Endothelial cell of umbilical vein (primary cell): ENCODE results near the gene WSB2. TPM values are rescaled to one million over a fixed set of nuclear protein-coding genes. Genes with fewer than 3 reads are reported as not detected.

Experiments used
- BruUV-seq: library from RNA; stranded (reverse); fragments of 400-500 nt; replicated peaks from 2 replicates; lab custom pipeline; 2021; lab: Mats Ljungman, UMichigan
- CTCF ChIA-PET: fragments of 300-600, 350-600 bp; sonication (Branson Sonifier 250); formaldehyde crosslinking; loops from one replicate; lab custom pipeline; 2021; ENCODE audit warnings: antibody characterized with exemption, inconsistent platforms; lab: Charles Lee
- POLR2A ChIA-PET: fragments of 300-600, 350-600 bp; sonication (Branson Sonifier 250); formaldehyde crosslinking; loops from one replicate; lab custom pipeline; 2021; ENCODE audit warnings: antibody characterized with exemption, inconsistent platforms; lab: Charles Lee
- DNase-seq: peaks from one replicate; pipeline ENCODE4 v3.0.0-alpha.2; 2011; ENCODE audit warnings: low read depth, low spot score
- FAIRE-seq: peaks from 2 replicates; lab custom pipeline; 2011; peaks lifted over from hg19 to GRCh38; lab: Jason Lieb, UNC
- H2AFZ ChIP-seq: 2 replicates; pipeline ENCODE4 v1.6.0; 2012; ENCODE audit warnings: low read depth, low read length, control low read depth, inconsistent platforms
- H3K27ac ChIP-seq: 2 replicates; pipeline ENCODE4 v1.5.1; 2011; ENCODE audit warnings: low read depth, mild to moderate bottlenecking, control low read depth, low read length, moderate library complexity; ENCODE audit not compliant: insufficient read depth
- H3K27me3 ChIP-seq, 2 experiments: 2 replicates each; pipeline versions ENCODE4 v1.6.0 to v1.6.1; 2011; ENCODE audit warnings: low read length in 2 of 2, mixed read lengths in 1 of 2; ENCODE audit not compliant: control insufficient read depth in 2 of 2, insufficient read depth in 2 of 2
- H3K36me3 ChIP-seq, 2 experiments: 2 replicates in 1 of 2; 3 replicates in 1 of 2; pipeline ENCODE4 v1.5.1; 2011; ENCODE audit warnings: low read length in 2 of 2, mild to moderate bottlenecking in 1 of 2, moderate library complexity in 1 of 2; ENCODE audit not compliant: control insufficient read depth in 2 of 2, insufficient read depth in 2 of 2; ENCODE audit errors: extremely low read depth in 1 of 2
- H3K4me1 ChIP-seq: 3 replicates; pipeline ENCODE4 v1.5.1; 2011; ENCODE audit warnings: mild to moderate bottlenecking, low read length; ENCODE audit not compliant: control insufficient read depth, insufficient read depth; ENCODE audit errors: extremely low read depth
- H3K4me2 ChIP-seq: 2 replicates; pipeline ENCODE4 v1.6.1; 2011; ENCODE audit warnings: low read length, control low read depth, mixed read lengths; ENCODE audit not compliant: insufficient read depth
- H3K4me3 ChIP-seq, 3 experiments: fragments of 200-600 bp in 1 of 3; sonication (generic), shearing (Covaris generic) in 1 of 3; replicated peaks in 1 of 3; 2 replicates each; pipeline ENCODE4 v1.5.1; 2011 to 2016; ENCODE audit warnings: control low read depth in 3 of 3, low read length in 3 of 3, mild to moderate bottlenecking in 2 of 3, inconsistent platforms in 1 of 3, low read depth in 1 of 3, moderate library complexity in 1 of 3; ENCODE audit not compliant: insufficient read depth in 1 of 3
- H3K79me2 ChIP-seq: 2 replicates; pipeline ENCODE4 v1.6.0; 2012; ENCODE audit warnings: low read length, inconsistent platforms; ENCODE audit not compliant: control insufficient read depth, insufficient read depth
- H3K9ac ChIP-seq: replicated peaks from 2 replicates; pipeline ENCODE3; 2011; ENCODE audit warnings: low read length, control low read depth; ENCODE audit not compliant: insufficient read depth; ENCODE audit errors: extremely low read depth
- H3K9me1 ChIP-seq: replicated peaks from 3 replicates; pipeline ENCODE4 v1.6.0; 2011; ENCODE audit warnings: mild to moderate bottlenecking, low read length; ENCODE audit not compliant: control insufficient read depth, insufficient read depth; ENCODE audit errors: extremely low read depth
- H3K9me3 ChIP-seq: replicated peaks from 2 replicates; pipeline ENCODE4 v1.5.1; 2012; ENCODE audit warnings: low read length, inconsistent platforms; ENCODE audit not compliant: control insufficient read depth, insufficient read depth
- H4K20me1 ChIP-seq: replicated peaks from 2 replicates; pipeline ENCODE3; 2011; ENCODE audit warnings: mild to moderate bottlenecking, low read length; ENCODE audit not compliant: control insufficient read depth, insufficient read depth; ENCODE audit errors: extremely low read depth
- CTCF ChIP-seq, 2 donors: IDR thresholded peaks; 1 replicate in 1 of 2; 2 replicates in 1 of 2; pipeline ENCODE4 v1.5.1; 2011; ENCODE audit warnings: low read length in 2 of 2, mild to moderate bottlenecking in 2 of 2, moderate library complexity in 2 of 2, control low read depth in 1 of 2, inconsistent platforms in 1 of 2, low read depth in 1 of 2; ENCODE audit not compliant: insufficient read depth in 1 of 2; ENCODE audit errors: extremely low read depth in 1 of 2
- EZH2 ChIP-seq: IDR thresholded peaks from 2 replicates; pipeline ENCODE4 v1.6.1; 2012; ENCODE audit warnings: borderline replicate concordance, low read depth, mild to moderate bottlenecking, moderate library complexity, low read length, inconsistent platforms; ENCODE audit not compliant: severe bottlenecking
- FOS ChIP-seq: IDR thresholded peaks from 2 replicates; pipeline ENCODE4 v1.6.1; 2011; ENCODE audit warnings: mild to moderate bottlenecking, low read length, moderate library complexity, borderline replicate concordance; ENCODE audit not compliant: insufficient read depth
- GATA2 ChIP-seq: IDR thresholded peaks from 2 replicates; pipeline ENCODE4 v1.7.0; 2011; ENCODE audit warnings: low read depth, mild to moderate bottlenecking, moderate library complexity, mixed read lengths, low read length; ENCODE audit not compliant: insufficient read length, insufficient read depth
- JUN ChIP-seq: IDR thresholded peaks from 2 replicates; pipeline ENCODE4 v1.6.1; 2011; ENCODE audit warnings: borderline replicate concordance, low read depth; ENCODE audit not compliant: insufficient read length, insufficient read depth
- MAX ChIP-seq: IDR thresholded peaks from 2 replicates; pipeline ENCODE4 v1.6.1; 2011; ENCODE audit not compliant: insufficient read depth, insufficient read length
- MYC ChIP-seq: IDR thresholded peaks from one replicate; pipeline ENCODE4 v1.6.1; 2011; ENCODE audit warnings: mild to moderate bottlenecking, low read depth, low read length
- POLR2A ChIP-seq: IDR thresholded peaks from 2 replicates; pipeline ENCODE4 v1.6.1; 2012; ENCODE audit warnings: low read depth, mild to moderate bottlenecking, control low read depth, low read length
- POLR2AphosphoS5 ChIP-seq: IDR thresholded peaks from 2 replicates; pipeline ENCODE4 v1.6.1; 2012; ENCODE audit warnings: low read depth, mild to moderate bottlenecking, control low read depth, low read length, moderate library complexity; ENCODE audit not compliant: insufficient read depth
- dilution Hi-C: fragments of 300-500 bp; cut with MboI; formaldehyde crosslinking; loops from one replicate; pipeline ENCODE4 v1.15.0; 2019; ENCODE audit warnings: low sequenced_read_pairs; ENCODE audit not compliant: extremely low pct_ligation_motif_present
- intact Hi-C: fragments of 100-400 bp; cut with micrococcal nuclease; formaldehyde crosslinking; loops from one replicate; pipeline ENCODE4 v1.10.0; 2022
- polyA plus RNA-seq, 4 experiments: library from polyadenylated mRNA; depleted of rRNA in 3 of 4; stranded (reverse) in 3 of 4; unstranded in 1 of 4; fragments of >200 nt; gene quantifications; 2 replicates each; pipeline versions ENCODE4 v1.2.1 to v1.2.3, GENCODE V29; 2011 to 2012; ENCODE audit warnings: missing spikeins in 1 of 4
- total RNA-seq: library from RNA; stranded (reverse); gene quantifications from 2 replicates; pipeline ENCODE4 v1.2.3, GENCODE V29; 2021

The WSB2 gene
- total and polyA plus RNA-seq, 2 donors (not counting 3 experiments of a cell fraction or from before 2014, with no cell fraction given) = 73.6 to 107 TPM

- ChIA-PET POLR2A (no interaction called here), CTCF (interaction anchor here (1.2 to 3.6 kb wide), 2 partner anchors 25 to 157 kb away, joined by 3 to 50 read pairs; no protein-coding TSS in a partner anchor)
- H4K20me1 ChIP-seq = peaks cover 2% of the 10 kb centered on the region
- DNase-seq (no peak), FAIRE-seq (no peak)
- no peak overlapping the region for H3K9ac ChIP-seq
- dilution Hi-C loops = no loop called here
- no peaks in the 10 kb centered on the region for H3K27me3 ChIP-seq
- no peak overlapping the region for H2AFZ ChIP-seq
- H3K9me3 ChIP-seq = no peaks in the 10 kb centered on the region
- no peaks in the 10 kb centered on the region for H3K79me2 ChIP-seq
- no peak overlapping the region for H3K4me3 ChIP-seq
- BruUV-seq = no TSS peak
- peaks cover 21 to 29% of the 10 kb centered on the region in 2 experiments for H3K36me3 ChIP-seq
- H3K4me1 ChIP-seq = peaks cover 12% of the 10 kb centered on the region
- no peak overlapping the region for H3K4me2 ChIP-seq
- TF ChIP-seq FOS = no peak
- TF ChIP-seq MYC = no peak
- TF ChIP-seq GATA2 = no peak
- TF ChIP-seq MAX = no peak
- TF ChIP-seq EZH2 = no peak
- no peak for TF ChIP-seq POLR2A
- no peak for TF ChIP-seq POLR2AphosphoS5
- TF ChIP-seq CTCF (IDR thresholded peaks at IDR 0.05; ENCODE audit: extremely low read depth in 1 of 2, insufficient read depth in 1 of 2, low read depth in 1 of 2, low read length in 2 of 2) = no peak
- TF ChIP-seq JUN = no peak
- intact Hi-C loops = loop anchor here (2.0 kb wide), 1 partner anchor 15 kb away; the partner anchor contains the start of gene RFC5
- no peak overlapping the region for H3K27ac ChIP-seq
- no peaks in the 10 kb centered on the region for H3K9me1 ChIP-seq
Measured at GRCh38 chr12:118032188-118032587, 28.8 kb downstream of the WSB2 start.
